H9 (cell line): ENCODE results near the gene SPTBN1. TPM values are rescaled to one million over a fixed set of nuclear protein-coding genes. Genes with fewer than 3 reads are reported as not detected.
A peak's percentile ranks its signal among the peaks of the same experiment; 100 is the strongest.

Source experiments
- DNase-seq: peaks from one replicate; pipeline ENCODE4 v3.0.0-alpha.2; 2017
- H2AFZ ChIP-seq: one replicate; pipeline ENCODE4 v1.6.1; 2013; ENCODE audit warnings: mild to moderate bottlenecking, low read length, control low read depth, moderate library complexity
- H2AK5ac ChIP-seq: 2 replicates; pipeline ENCODE4 v1.6.1; 2013; ENCODE audit warnings: low read length, control low read depth, mixed read lengths; ENCODE audit not compliant: insufficient read length
- H2BK120ac ChIP-seq: one replicate; pipeline ENCODE4 v1.6.1; 2013; ENCODE audit warnings: low read depth, mild to moderate bottlenecking, low read length, control low read depth, inconsistent platforms; ENCODE audit not compliant: poor library complexity, severe bottlenecking
- H2BK12ac ChIP-seq: 2 replicates; pipeline ENCODE4 v1.6.1; 2013; ENCODE audit warnings: low read length, control low read depth, mixed read lengths, low read depth; ENCODE audit not compliant: insufficient read length
- H2BK15ac ChIP-seq: 2 replicates; pipeline ENCODE4 v1.6.1; 2013; ENCODE audit warnings: low read depth, low read length, control low read depth
- H2BK20ac ChIP-seq: one replicate; pipeline ENCODE4 v1.6.1; 2013; ENCODE audit warnings: low read depth, mild to moderate bottlenecking, low read length, control low read depth, inconsistent platforms; ENCODE audit not compliant: poor library complexity, severe bottlenecking
- H2BK5ac ChIP-seq: 2 replicates; pipeline ENCODE4 v1.6.1; 2013; ENCODE audit warnings: low read length, control low read depth, mixed read lengths; ENCODE audit not compliant: insufficient read length
- H3K14ac ChIP-seq: 2 replicates; pipeline ENCODE4 v1.6.1; 2013; ENCODE audit warnings: low read length, control low read depth; ENCODE audit not compliant: insufficient read depth
- H3K18ac ChIP-seq: 2 replicates; pipeline ENCODE4 v1.6.1; 2013; ENCODE audit warnings: low read depth, mild to moderate bottlenecking, mixed read lengths, low read length, control low read depth; ENCODE audit not compliant: insufficient read length
- H3K23ac ChIP-seq: 2 replicates; pipeline ENCODE4 v1.6.1; 2013; ENCODE audit warnings: low read length, control low read depth, mixed read lengths, low read depth; ENCODE audit not compliant: insufficient read length
- H3K23me2 ChIP-seq: 2 replicates; pipeline ENCODE4 v1.6.1; 2013; ENCODE audit warnings: low read depth, mild to moderate bottlenecking, mixed read lengths, low read length, control low read depth; ENCODE audit not compliant: insufficient read length, poor library complexity, severe bottlenecking
- H3K27ac ChIP-seq: 2 replicates; pipeline ENCODE4 v1.5.1; 2013; ENCODE audit warnings: low read length, control low read depth, mixed read lengths, low read depth; ENCODE audit not compliant: insufficient read length
- H3K27me3 ChIP-seq: 2 replicates; pipeline ENCODE4 v1.6.1; 2013; ENCODE audit warnings: low read length, control low read depth, inconsistent platforms; ENCODE audit not compliant: insufficient read depth
- H3K4ac ChIP-seq: 2 replicates; pipeline ENCODE4 v1.6.1; 2013; ENCODE audit warnings: low read depth, mild to moderate bottlenecking, control low read depth, inconsistent platforms, low read length, moderate library complexity
- H3K4me1 ChIP-seq: 2 replicates; pipeline ENCODE4 v1.6.1; 2013; ENCODE audit warnings: low read length, control low read depth, inconsistent platforms; ENCODE audit not compliant: insufficient read depth
- H3K4me2 ChIP-seq: 2 replicates; pipeline ENCODE4 v1.6.1; 2013; ENCODE audit warnings: low read length, control low read depth, mixed read lengths; ENCODE audit not compliant: insufficient read length, insufficient read depth
- H3K56ac ChIP-seq: 2 replicates; pipeline ENCODE4 v1.6.1; 2013; ENCODE audit warnings: low read depth, mild to moderate bottlenecking, mixed read lengths, low read length, control low read depth; ENCODE audit not compliant: insufficient read length
- H3K79me1 ChIP-seq: 2 replicates; pipeline ENCODE4 v1.6.1; 2013; ENCODE audit warnings: low read depth, mild to moderate bottlenecking, moderate library complexity, low read length, control low read depth, inconsistent platforms; ENCODE audit not compliant: insufficient read depth, poor library complexity, severe bottlenecking
- H3K79me2 ChIP-seq: 2 replicates; pipeline ENCODE4 v1.6.1; 2013; ENCODE audit warnings: low read length, control low read depth, inconsistent platforms; ENCODE audit not compliant: insufficient read depth
- H3K9ac ChIP-seq: 2 replicates; pipeline ENCODE4 v1.6.1; 2013; ENCODE audit warnings: low read length, control low read depth, mixed read lengths; ENCODE audit not compliant: insufficient read length; ENCODE audit errors: extremely low read depth
- H3K9me3 ChIP-seq: one replicate; pipeline ENCODE4 v1.6.1; 2013; ENCODE audit warnings: low read depth, low read length, inconsistent platforms; ENCODE audit not compliant: control insufficient read depth
- H3T11ph ChIP-seq: one replicate; pipeline ENCODE4 v1.6.1; 2013; ENCODE audit warnings: mild to moderate bottlenecking, low read length, control low read depth, inconsistent platforms
- H4K20me1 ChIP-seq: one replicate; pipeline ENCODE4 v1.6.1; 2013; ENCODE audit not compliant: control insufficient read depth, insufficient read length, insufficient read depth
- H4K5ac ChIP-seq: 2 replicates; pipeline ENCODE4 v1.6.1; 2013; ENCODE audit warnings: low read depth, mild to moderate bottlenecking, mixed read lengths, low read length, control low read depth; ENCODE audit not compliant: insufficient read length
- H4K8ac ChIP-seq: replicated peaks from 2 replicates; pipeline ENCODE4 v1.6.1; 2013; ENCODE audit warnings: low read length, control low read depth, mixed read lengths, low read depth; ENCODE audit not compliant: insufficient read length
- H4K91ac ChIP-seq: 2 replicates; pipeline ENCODE4 v1.6.1; 2013; ENCODE audit warnings: low read depth, mild to moderate bottlenecking, moderate library complexity, mixed read lengths, low read length, control low read depth; ENCODE audit not compliant: insufficient read length
- H3K27ac Mint-ChIP-seq, 3 experiments: 2 replicates in 2 of 3; 3 replicates in 1 of 3; pipeline ENCODE4 v1.8.0; 2020 to 2021; ENCODE audit warnings: mixed read lengths in 3 of 3, mild to moderate bottlenecking in 1 of 3, moderate library complexity in 1 of 3
- H3K27me3 Mint-ChIP-seq: 2 replicates; pipeline ENCODE4 v1.8.0; 2021; ENCODE audit warnings: low read depth, mild to moderate bottlenecking, moderate library complexity, mixed read lengths
- H3K36me3 Mint-ChIP-seq, 3 experiments: 2 replicates in 2 of 3; 3 replicates in 1 of 3; pipeline ENCODE4 v1.8.0; 2020 to 2021; ENCODE audit warnings: low read depth in 3 of 3, mixed read lengths in 3 of 3; ENCODE audit not compliant: insufficient read depth in 1 of 3
- H3K4me1 Mint-ChIP-seq, 2 experiments: 2 replicates each; pipeline ENCODE4 v1.8.0; 2020; ENCODE audit warnings: mixed read lengths in 2 of 2
- H3K4me3 Mint-ChIP-seq, 2 experiments: 2 replicates in 1 of 2; 3 replicates in 1 of 2; pipeline ENCODE4 v1.8.0; 2020 to 2021; ENCODE audit warnings: mild to moderate bottlenecking in 2 of 2, mixed read lengths in 2 of 2, moderate library complexity in 1 of 2
- H3K9me3 Mint-ChIP-seq, 2 experiments: 2 replicates in 1 of 2; 3 replicates in 1 of 2; pipeline ENCODE4 v1.8.0; 2020; ENCODE audit warnings: mild to moderate bottlenecking in 2 of 2, mixed read lengths in 2 of 2, moderate library complexity in 1 of 2
- WGBS: extraction: QIAGEN DNeasy Blood & Tissue Kit; methylation state at CpG from one replicate; pipeline ENCODE4 v1.1.7; 2013; ENCODE audit warnings: missing lambda C conversion rate, low lambda C conversion rate, mixed read lengths; ENCODE audit not compliant: insufficient read length; ENCODE audit errors: extremely low coverage; 5-methylcytosine and 5-hydroxymethylcytosine counted together
- total RNA-seq: library from RNA; stranded (reverse); gene quantifications from 2 replicates; pipeline ENCODE4 v1.2.1, GENCODE V29; 2021
- TF ChIP-seq, protein P1 (sequence below): fragments of 200-600 bp; sonication (generic); conservative IDR thresholded peaks from 3 replicates; pipeline ENCODE4 v1.8.0; 2021; ENCODE audit warnings: antibody characterized with exemption, mild to moderate bottlenecking

Gene SPTBN1
- total RNA-seq, 1 experiment from 2014 or later, result 164 TPM

DNA sequence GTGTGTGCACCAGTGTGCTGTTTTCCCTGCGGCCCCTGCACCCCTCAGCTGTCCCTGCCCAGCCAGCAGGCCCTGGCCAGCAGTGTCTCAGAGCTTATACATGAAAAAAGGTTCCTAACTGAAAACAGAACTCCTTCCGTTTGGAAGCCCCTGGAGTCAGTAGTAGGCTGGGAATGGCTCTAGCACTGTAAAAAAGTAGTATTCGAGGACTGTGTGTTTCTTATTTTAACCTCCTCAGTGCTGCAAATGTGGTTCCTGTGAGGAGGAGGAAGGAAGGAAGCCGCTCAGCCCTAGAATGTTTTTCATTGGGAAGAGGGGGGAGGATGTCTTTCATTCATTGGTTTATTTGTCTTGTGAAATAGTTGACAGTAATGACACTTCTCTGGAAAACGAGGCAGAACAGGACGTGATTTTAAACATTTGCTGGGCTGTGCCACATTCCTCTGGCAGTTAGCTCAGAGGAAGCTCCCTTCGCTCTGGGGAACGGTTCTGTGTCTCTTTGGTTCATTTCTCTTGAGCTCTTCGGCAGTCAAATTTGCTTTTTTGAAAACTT is 103.5 kb downstream of the SPTBN1 start:
- H3K4me1 Mint-ChIP-seq, result peaks cover 48 to 53% of the 10 kb centered on the region in 2 experiments

More for the DNA sequence above, 103.5 kb downstream of the SPTBN1 start:
- Histone ChIP-seq H3K79me1 (peaks cover 4% of the 10 kb centered on the region), H4K8ac (no peak overlapping the region), H2BK5ac (no peak overlapping the region), H2BK15ac (no peak overlapping the region), H3K4me2 (peak overlapping the region; percentile 76), H4K5ac (no peak overlapping the region), H3K23me2 (peaks cover 13% of the 10 kb centered on the region), H2BK20ac (no peak overlapping the region), H3K56ac (no peak overlapping the region), H2AFZ (no peak overlapping the region), H4K91ac (no peak overlapping the region), H3K79me2 (peaks cover 33% of the 10 kb centered on the region; the same call in 1 of the 2 replicates), H2BK120ac (no peak overlapping the region), H3T11ph (no peak overlapping the region), H3K4me1 (peaks cover 4% of the 10 kb centered on the region; the same call in 1 of the 2 replicates), H2BK12ac (no peak overlapping the region), H3K9me3 (no peaks in the 10 kb centered on the region), H3K27ac (peak overlapping the region; percentile 2), H4K20me1 (no peaks in the 10 kb centered on the region), H2AK5ac (no peak overlapping the region), H3K9ac (peak overlapping the region; percentile 86), H3K27me3 (no peaks in the 10 kb centered on the region), H3K23ac (no peak overlapping the region), H3K18ac (no peak overlapping the region), H3K14ac (no peak overlapping the region), H3K4ac (no peak overlapping the region)
- TF ChIP-seq, protein P1, sequence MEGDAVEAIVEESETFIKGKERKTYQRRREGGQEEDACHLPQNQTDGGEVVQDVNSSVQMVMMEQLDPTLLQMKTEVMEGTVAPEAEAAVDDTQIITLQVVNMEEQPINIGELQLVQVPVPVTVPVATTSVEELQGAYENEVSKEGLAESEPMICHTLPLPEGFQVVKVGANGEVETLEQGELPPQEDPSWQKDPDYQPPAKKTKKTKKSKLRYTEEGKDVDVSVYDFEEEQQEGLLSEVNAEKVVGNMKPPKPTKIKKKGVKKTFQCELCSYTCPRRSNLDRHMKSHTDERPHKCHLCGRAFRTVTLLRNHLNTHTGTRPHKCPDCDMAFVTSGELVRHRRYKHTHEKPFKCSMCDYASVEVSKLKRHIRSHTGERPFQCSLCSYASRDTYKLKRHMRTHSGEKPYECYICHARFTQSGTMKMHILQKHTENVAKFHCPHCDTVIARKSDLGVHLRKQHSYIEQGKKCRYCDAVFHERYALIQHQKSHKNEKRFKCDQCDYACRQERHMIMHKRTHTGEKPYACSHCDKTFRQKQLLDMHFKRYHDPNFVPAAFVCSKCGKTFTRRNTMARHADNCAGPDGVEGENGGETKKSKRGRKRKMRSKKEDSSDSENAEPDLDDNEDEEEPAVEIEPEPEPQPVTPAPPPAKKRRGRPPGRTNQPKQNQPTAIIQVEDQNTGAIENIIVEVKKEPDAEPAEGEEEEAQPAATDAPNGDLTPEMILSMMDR, result no peak
- no peak for DNase-seq
- no CpG with 5 or more reads among the region's 9 CpGs for whole genome bisulfite sequencing
- Mint-ChIP-seq H3K4me3 (peak overlapping the region; percentile 94 to 96), H3K27me3 (no peaks in the 10 kb centered on the region; the same call in 1 of the 2 replicates), H3K27ac (peak overlapping the region; percentile 94 to 99 (median 98); a peak in 6 of 7 replicates), H3K36me3 (peaks cover 0 to 12% (median 4%) of the 10 kb centered on the region in 3 experiments; a peak in 3 of 7 replicates), H3K9me3 (no peaks in the 10 kb centered on the region; a peak in 1 of 5 replicates)
